K562 (cell line): ENCODE measurements around the gene KCNJ10. TPM values are rescaled to one million over a fixed set of nuclear protein-coding genes. Genes with fewer than 3 reads are reported as not detected.

Experiments used
- ATAC-seq: fragments of 200-7000 bp; cut with Tn5 transposase; 3 replicates; pipeline ENCODE4 v1.9.1; 2020; ENCODE audit warnings: moderate library complexity
- BruUV-seq: library from RNA; stranded (reverse); fragments of 400-500 nt; replicated peaks from 2 replicates; lab custom pipeline; 2021; lab: Mats Ljungman, UMichigan
- CTCF ChIA-PET: fragments of 300-600 bp; formaldehyde crosslinking; extraction: SDS; loops from one replicate; lab custom pipeline; 2021; ENCODE audit warnings: low intra/inter-chr PET ratio; lab: Yijun Ruan, JAX
- POLR2A ChIA-PET: fragments of 300-600, 350-650 bp; sonication (Branson Sonifier 250); formaldehyde crosslinking; extraction: SDS; loops from one replicate; lab custom pipeline; 2021; ENCODE audit warnings: antibody characterized with exemption, inconsistent platforms; lab: Yijun Ruan, JAX
- DNase-seq, 4 experiments: peaks; one replicate each; pipeline versions ENCODE4 v3.0.0 to v3.0.0-alpha.2; 2011 to 2018; ENCODE audit warnings: low spot score in 3 of 4, mixed read lengths in 3 of 4; ENCODE audit errors: extremely low read depth in 1 of 4
- FAIRE-seq: peaks from 2 replicates; lab custom pipeline; 2011; peaks lifted over from hg19 to GRCh38; lab: Jason Lieb, UNC
- H2AFZ ChIP-seq: 2 replicates; pipeline ENCODE4 v1.6.0; 2011; ENCODE audit warnings: low read depth, low read length, control low read depth, inconsistent platforms
- H3K27ac ChIP-seq: fragments of 200-600 bp; 3 replicates; pipeline ENCODE4 v1.8.0; 2011; ENCODE audit warnings: low read depth, mild to moderate bottlenecking, control low read depth, inconsistent platforms, low read length, moderate library complexity, mixed read lengths; ENCODE audit errors: extremely low read depth
- H3K27me3 ChIP-seq, 2 experiments: fragments of 300-600 bp in 1 of 2; 2 replicates in 1 of 2; 3 replicates in 1 of 2; pipeline versions ENCODE4 v1.6.0 to v1.8.0; 2011; ENCODE audit warnings: inconsistent platforms in 2 of 2, low read length in 2 of 2, mild to moderate bottlenecking in 1 of 2, mixed read lengths in 1 of 2, moderate library complexity in 1 of 2; ENCODE audit not compliant: control insufficient read depth in 2 of 2, insufficient read depth in 2 of 2
- H3K36me3 ChIP-seq: fragments of 300-600 bp; 3 replicates; pipeline ENCODE4 v1.8.0; 2011; ENCODE audit warnings: mild to moderate bottlenecking, low read length, inconsistent platforms; ENCODE audit not compliant: control insufficient read depth, insufficient read depth
- H3K4me1 ChIP-seq, 2 experiments: fragments of 200-600 bp in 1 of 2; replicated peaks in 1 of 2; 2 replicates in 1 of 2; 3 replicates in 1 of 2; pipeline versions ENCODE4 v1.5.1 to v1.8.0; 2011; ENCODE audit warnings: inconsistent platforms in 2 of 2, low read length in 2 of 2, mild to moderate bottlenecking in 1 of 2, mixed read lengths in 1 of 2, moderate library complexity in 1 of 2; ENCODE audit not compliant: control insufficient read depth in 2 of 2, insufficient read depth in 2 of 2
- H3K4me2 ChIP-seq: 2 replicates; pipeline ENCODE4 v1.6.1; 2011; ENCODE audit warnings: low read length, control low read depth, inconsistent platforms, mixed read lengths; ENCODE audit not compliant: insufficient read depth
- H3K4me3 ChIP-seq: fragments of 200-600 bp; sonication (generic), shearing (Covaris generic); 2 replicates; pipeline ENCODE4 v1.5.1; 2016; ENCODE audit warnings: control low read depth, inconsistent platforms
- H3K79me2 ChIP-seq: fragments of 200-600 bp; 3 replicates; pipeline ENCODE4 v1.8.0; 2011; ENCODE audit warnings: low read length, inconsistent platforms; ENCODE audit not compliant: control insufficient read depth, insufficient read depth
- H3K9ac ChIP-seq, 2 experiments: 2 replicates each; pipeline versions ENCODE4 v1.6.0 to v1.6.1; 2011; ENCODE audit warnings: low read depth in 2 of 2, low read length in 2 of 2, control low read depth in 1 of 2, inconsistent platforms in 1 of 2, mild to moderate bottlenecking in 1 of 2, mixed read lengths in 1 of 2; ENCODE audit not compliant: insufficient read depth in 1 of 2
- H3K9me1 ChIP-seq: one replicate; pipeline ENCODE4 v1.6.0; 2011; ENCODE audit warnings: inconsistent platforms, mild to moderate bottlenecking, low read length, moderate library complexity; ENCODE audit not compliant: control insufficient read depth, insufficient read depth
- H3K9me3 ChIP-seq: replicated peaks from 2 replicates; pipeline ENCODE4 v1.5.1; 2011; ENCODE audit warnings: low read depth, low read length, inconsistent platforms; ENCODE audit not compliant: control insufficient read depth, insufficient read depth
- H4K20me1 ChIP-seq: replicated peaks from 2 replicates; pipeline ENCODE4 v1.6.1; 2011; ENCODE audit warnings: low read length, inconsistent platforms, mixed read lengths; ENCODE audit not compliant: control insufficient read depth, insufficient read depth
- CREB1 ChIP-seq, 2 experiments: sonication (generic) in 1 of 2; formaldehyde crosslinking in 1 of 2; IDR thresholded peaks; 2 replicates each; pipeline versions ENCODE4 v1.6.1 to v1.8.0; 2012 to 2022; ENCODE audit warnings: inconsistent platforms in 1 of 2, mild to moderate bottlenecking in 1 of 2, missing genetic modification reagents in 1 of 2, moderate library complexity in 1 of 2
- CTBP1 ChIP-seq: fragments of 450-650 bp; IDR thresholded peaks from 2 replicates; pipeline ENCODE4 v1.6.1; 2016; ENCODE audit warnings: borderline replicate concordance
- HCFC1 ChIP-seq: IDR thresholded peaks from 2 replicates; pipeline ENCODE4 v1.6.1; 2012; ENCODE audit warnings: low read depth, low read length, improper control_type of control experiment
- HEY1 ChIP-seq: fragments of 250-450 bp; sonication (Bioruptor Pico); IDR thresholded peaks from 2 replicates; pipeline ENCODE4 v1.5.0; 2020; ENCODE audit warnings: mild to moderate bottlenecking, moderate library complexity, borderline replicate concordance
- KDM4B ChIP-seq, 2 experiments: fragments of 450-650 bp in 1 of 2; sonication (generic) in 1 of 2; IDR thresholded peaks; 2 replicates each; pipeline ENCODE4 v1.6.1; 2016 to 2017; ENCODE audit warnings: borderline replicate concordance in 2 of 2, antibody characterized with exemption in 1 of 2, low read depth in 1 of 2, mild to moderate bottlenecking in 1 of 2
- MECOM ChIP-seq: fragments of 250-450 bp; sonication (Bioruptor Pico); IDR thresholded peaks from 2 replicates; pipeline ENCODE4 v1.8.0; 2022; ENCODE audit warnings: inconsistent platforms
- POU5F1 ChIP-seq: fragments of 150-350 bp; IDR thresholded peaks from 2 replicates; pipeline ENCODE4 v1.6.1; 2014; ENCODE audit warnings: borderline replicate concordance, low read length, low read depth, mild to moderate bottlenecking; ENCODE audit not compliant: partially characterized antibody
- PTBP1 ChIP-seq: fragments of 200-400 bp; formaldehyde crosslinking; IDR thresholded peaks from 2 replicates; pipeline ENCODE4 v1.6.1; 2017; ENCODE audit warnings: low read depth, low read length
- SIX5 ChIP-seq, 2 experiments: IDR thresholded peaks; 2 replicates each; pipeline ENCODE4 v1.6.1; 2011; ENCODE audit warnings: low read length in 2 of 2, borderline replicate concordance in 1 of 2, low read depth in 1 of 2, mild to moderate bottlenecking in 1 of 2, moderate library complexity in 1 of 2; ENCODE audit not compliant: insufficient read depth in 1 of 2
- SMAD2 ChIP-seq: fragments of 150-350 bp; IDR thresholded peaks from 2 replicates; pipeline ENCODE4 v1.6.1; 2014; ENCODE audit warnings: low read depth, mild to moderate bottlenecking, low read length
- ZFP36 ChIP-seq: fragments of 150-350 bp; IDR thresholded peaks from 2 replicates; pipeline ENCODE4 v1.6.1; 2018; ENCODE audit warnings: low read length, low read depth; ENCODE audit not compliant: partially characterized antibody
- ZFX ChIP-seq: sonication (generic); formaldehyde crosslinking; IDR thresholded peaks from 2 replicates; pipeline ENCODE4 v1.8.0; 2022; ENCODE audit warnings: mild to moderate bottlenecking, missing genetic modification reagents, moderate library complexity
- ZKSCAN8 ChIP-seq: fragments of 200-800 bp; sonication (Bioruptor generic); IDR thresholded peaks from 2 replicates; pipeline ENCODE4 v1.6.1; 2016; ENCODE audit warnings: missing genetic modification characterization, missing compliant biosample characterization
- WGBS: fragments of 100-300 bp; shearing (Covaris generic); methylation state at CpG from one replicate; pipeline ENCODE4 v1.1.6; 2016; ENCODE audit warnings: low coverage, mixed read lengths; ENCODE audit not compliant: insufficient coverage; ENCODE audit errors: missing lambda C conversion rate; 5-methylcytosine and 5-hydroxymethylcytosine counted together
- in situ Hi-C: fragments of 300-500 bp; cut with MboI; formaldehyde crosslinking; loops from 4 replicates; pipeline ENCODE4 v1.15.0; 2018; ENCODE audit warnings: inconsistent platforms, mixed read lengths
- intact Hi-C: fragments of 100-400 bp; cut with micrococcal nuclease; formaldehyde crosslinking; loops from 2 replicates; pipeline ENCODE4 v1.14.2; 2022
- polyA plus RNA-seq, 8 experiments: library from polyadenylated mRNA; depleted of rRNA in 4 of 8; stranded (reverse) in 5 of 8; unstranded in 3 of 8; fragments of >200 nt; fragmentation: Nextera tagmentation in 2 of 8; fragmentation: Illumina TruSeq in 1 of 8; extraction: Ambion mirVana in 2 of 8; extraction: Trizol in 1 of 8; gene quantifications; 2 replicates each; pipeline versions ENCODE4 v1.2.1 to v1.2.3, GENCODE V29; 2011 to 2014; ENCODE audit warnings: inconsistent platforms in 1 of 8, missing spikeins in 1 of 8
- total RNA-seq, 7 experiments: library from RNA; depleted of rRNA in 6 of 7; stranded (reverse); fragments of >200 nt in 6 of 7; fragmentation: Illumina TruSeq in 2 of 7; extraction: Trizol in 2 of 7; gene quantifications; 2 replicates each; pipeline versions ENCODE4 v1.2.1 to v1.2.3, GENCODE V29; 2011 to 2021; ENCODE audit warnings: low replicate concordance in 1 of 7
- TF ChIP-seq, protein P1 (sequence below): fragments of 250-450 bp; sonication (Bioruptor Pico); IDR thresholded peaks from 2 replicates; pipeline ENCODE4 v1.8.0; 2022; ENCODE audit warnings: inconsistent platforms, mild to moderate bottlenecking, moderate library complexity, borderline replicate concordance
- TF ChIP-seq, protein P2 (sequence below): fragments of 250-450 bp; sonication (Bioruptor Pico); IDR thresholded peaks from 2 replicates; pipeline ENCODE4 v1.5.0; 2021
- TF ChIP-seq, protein P3 (sequence below): sonication (generic); formaldehyde crosslinking; IDR thresholded peaks from 2 replicates; pipeline ENCODE4 v1.8.0; 2022; ENCODE audit warnings: missing genetic modification reagents, mild to moderate bottlenecking, borderline replicate concordance

The KCNJ10 gene
- total and polyA plus RNA-seq, 9 of the 15 experiments (the other 6 are each of a cell fraction or from before 2014, with no cell fraction given) = 0.06 to 0.11 TPM; not detected in 7

DNA sequence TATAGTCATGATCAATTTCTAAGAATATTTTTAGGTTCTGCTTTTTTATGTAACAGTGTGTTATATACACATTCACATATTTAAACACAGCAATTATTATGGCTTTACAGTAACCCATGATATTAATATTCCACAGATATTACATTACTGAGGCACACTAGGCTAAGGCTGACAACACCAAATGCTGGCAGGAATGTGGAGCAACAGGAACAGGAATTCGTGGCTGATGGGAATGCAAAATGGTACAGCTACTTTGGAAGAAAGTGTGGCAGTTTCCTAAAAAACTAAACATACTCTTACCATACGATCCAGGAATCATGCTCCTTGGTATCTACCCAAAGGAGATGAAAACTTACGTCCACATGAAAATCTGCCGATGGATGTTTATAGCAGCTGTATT is 9.5 kb upstream of the KCNJ10 start (continued):
- TF ChIP-seq, protein P1, sequence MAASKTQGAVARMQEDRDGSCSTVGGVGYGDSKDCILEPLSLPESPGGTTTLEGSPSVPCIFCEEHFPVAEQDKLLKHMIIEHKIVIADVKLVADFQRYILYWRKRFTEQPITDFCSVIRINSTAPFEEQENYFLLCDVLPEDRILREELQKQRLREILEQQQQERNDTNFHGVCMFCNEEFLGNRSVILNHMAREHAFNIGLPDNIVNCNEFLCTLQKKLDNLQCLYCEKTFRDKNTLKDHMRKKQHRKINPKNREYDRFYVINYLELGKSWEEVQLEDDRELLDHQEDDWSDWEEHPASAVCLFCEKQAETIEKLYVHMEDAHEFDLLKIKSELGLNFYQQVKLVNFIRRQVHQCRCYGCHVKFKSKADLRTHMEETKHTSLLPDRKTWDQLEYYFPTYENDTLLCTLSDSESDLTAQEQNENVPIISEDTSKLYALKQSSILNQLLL = no peak
- TF ChIP-seq CREB1 (IDR thresholded peaks at IDR 0.05) (no peak), CREB1 (CRISPR knock-in tag; IDR thresholded peaks at IDR 0.05) (no peak), HEY1 (no peak), ZKSCAN8 (no peak), SIX5 (IDR thresholded peaks at IDR 0.05; ENCODE audit: borderline replicate concordance in 1 of 2, insufficient read depth in 1 of 2, low read depth in 1 of 2, low read length in 2 of 2) (no peak)

DNA sequence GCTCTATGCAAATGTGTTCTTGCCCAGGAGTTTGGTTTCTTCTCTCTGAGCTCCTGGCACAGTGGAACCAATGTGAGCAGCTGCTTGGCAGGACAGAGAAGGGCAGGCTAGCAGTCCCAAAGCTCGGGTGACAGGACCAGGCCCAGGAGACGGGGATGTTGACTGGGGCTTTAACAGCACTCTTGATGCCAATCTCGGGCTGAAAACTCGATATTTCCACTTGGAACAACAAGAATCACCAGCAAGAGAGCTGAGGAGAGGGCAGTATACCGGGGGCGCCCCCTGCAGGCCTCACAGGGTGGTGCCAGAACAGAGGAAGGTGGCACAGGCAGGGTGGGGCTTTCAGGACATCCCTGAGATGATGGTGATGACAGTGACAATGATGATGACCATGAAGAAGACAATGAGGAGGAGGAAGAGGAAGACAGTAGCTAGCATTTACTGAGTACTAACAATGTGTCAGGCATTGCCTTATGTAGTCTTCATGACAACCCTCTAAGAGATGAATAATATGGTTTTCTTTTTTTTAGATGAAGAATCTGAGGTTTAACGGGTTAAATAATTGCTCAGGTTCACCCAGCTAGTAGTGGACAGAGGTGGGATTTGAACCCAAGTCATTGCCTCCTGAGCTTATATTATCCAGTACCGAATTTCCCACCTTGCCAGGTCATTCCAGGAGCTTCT is 8.7 kb upstream of the KCNJ10 start:
- H3K9me1 ChIP-seq = no peaks in the 10 kb centered on the region
- H3K9ac ChIP-seq = no peak overlapping the region
- intact Hi-C loops (loop anchor here (1.0 kb wide), 1 partner anchor 32 kb away; no protein-coding TSS in a partner anchor), in situ Hi-C loops (no loop called here)
- H3K79me2 ChIP-seq = no peaks in the 10 kb centered on the region
- no peak overlapping the region for H3K27ac ChIP-seq
- BruUV-seq = no TSS peak
- H3K9me3 ChIP-seq = no peaks in the 10 kb centered on the region
- peak; percentile 67 to 82 (median 78) for DNase-seq
- H3K4me1 ChIP-seq = peaks cover 0 to under 1% of the 10 kb centered on the region in 2 experiments; a peak in 1 of 5 replicates
- peaks cover 13 to 43% of the 10 kb centered on the region in 2 experiments; a peak in 4 of 5 replicates for H3K27me3 ChIP-seq
- 0% methylated on average over 8 of the region's 8 CpGs for WGBS
- H3K4me3 ChIP-seq = no peak overlapping the region
- FAIRE-seq = peak; percentile 78
- ATAC-seq = peak; percentile 99
- H3K4me2 ChIP-seq = no peak overlapping the region
- no peaks in the 10 kb centered on the region for H4K20me1 ChIP-seq
- no peak overlapping the region for H2AFZ ChIP-seq
- ChIA-PET POLR2A (interaction anchor here (0.7 to 2.1 kb wide), 7 partner anchors 9 to 20 kb away, joined by 3 to 8 read pairs (median 4); partner anchors contain the start of genes IGSF8 and KCNJ10), CTCF (interaction anchor here (0.7 to 1.7 kb wide), 5 partner anchors 21 to 142 kb away, joined by 3 to 7 read pairs (median 4); no protein-coding TSS in a partner anchor)
- no peaks in the 10 kb centered on the region for H3K36me3 ChIP-seq
- TF ChIP-seq ZFP36 = no peak
- no peak for TF ChIP-seq POU5F1
- TF ChIP-seq ZFX = no peak
- no peak for TF ChIP-seq SMAD2
- no peak for TF ChIP-seq KDM4B (IDR thresholded peaks at IDR 0.05; ENCODE audit: borderline replicate concordance in 2 of 2, low read depth in 1 of 2)
- peak; percentile 84 for TF ChIP-seq CTBP1
- TF ChIP-seq PTBP1 = no peak
- 0 out of 2 replicates have a peak, but pooled peaks have one; percentile 27 for TF ChIP-seq MECOM (CRISPR knock-in tag)
- TF ChIP-seq, protein P2, sequence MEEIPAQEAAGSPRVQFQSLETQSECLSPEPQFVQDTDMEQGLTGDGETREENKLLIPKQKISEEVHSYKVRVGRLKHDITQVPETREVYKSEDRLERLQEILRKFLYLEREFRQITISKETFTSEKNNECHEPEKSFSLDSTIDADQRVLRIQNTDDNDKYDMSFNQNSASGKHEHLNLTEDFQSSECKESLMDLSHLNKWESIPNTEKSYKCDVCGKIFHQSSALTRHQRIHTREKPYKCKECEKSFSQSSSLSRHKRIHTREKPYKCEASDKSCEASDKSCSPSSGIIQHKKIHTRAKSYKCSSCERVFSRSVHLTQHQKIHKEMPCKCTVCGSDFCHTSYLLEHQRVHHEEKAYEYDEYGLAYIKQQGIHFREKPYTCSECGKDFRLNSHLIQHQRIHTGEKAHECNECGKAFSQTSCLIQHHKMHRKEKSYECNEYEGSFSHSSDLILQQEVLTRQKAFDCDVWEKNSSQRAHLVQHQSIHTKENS (CRISPR knock-in tag) = no peak
- TF ChIP-seq, protein P3, sequence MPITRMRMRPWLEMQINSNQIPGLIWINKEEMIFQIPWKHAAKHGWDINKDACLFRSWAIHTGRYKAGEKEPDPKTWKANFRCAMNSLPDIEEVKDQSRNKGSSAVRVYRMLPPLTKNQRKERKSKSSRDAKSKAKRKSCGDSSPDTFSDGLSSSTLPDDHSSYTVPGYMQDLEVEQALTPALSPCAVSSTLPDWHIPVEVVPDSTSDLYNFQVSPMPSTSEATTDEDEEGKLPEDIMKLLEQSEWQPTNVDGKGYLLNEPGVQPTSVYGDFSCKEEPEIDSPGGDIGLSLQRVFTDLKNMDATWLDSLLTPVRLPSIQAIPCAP (CRISPR knock-in tag) = no peak
- TF ChIP-seq HCFC1 = no peak
